ENCODE results near the gene ZDHHC17. TPM values are rescaled to one million over a fixed set of nuclear protein-coding genes. Genes with fewer than 3 reads are reported as not detected.
"Not testable (repeated sequence)": the region's sequence is repeated elsewhere in the genome, so short reads cannot be mapped to it uniquely, and the experiment has no call there.

Gene ZDHHC17
- total RNA-seq, 1 donor from 2014 or later = 58.8 TPM

DNA sequence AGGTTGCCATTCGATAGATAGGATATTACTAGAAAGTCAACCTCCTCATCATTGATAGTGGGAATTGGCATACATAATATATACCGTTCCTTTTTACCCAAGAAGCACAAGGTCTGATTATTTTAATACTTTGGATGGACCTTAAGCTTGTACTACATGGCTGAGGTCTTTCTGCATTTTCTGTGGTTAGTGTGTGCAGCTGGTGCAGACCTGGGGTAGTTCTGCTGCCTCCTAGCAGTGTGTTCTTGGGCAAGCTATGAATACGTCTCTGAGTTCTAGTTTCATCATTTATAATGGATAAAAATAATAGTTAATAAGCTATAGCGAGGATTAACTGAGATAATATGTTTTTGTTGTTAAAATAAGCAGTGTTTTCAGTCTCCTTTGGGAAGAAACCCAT lies 2.2 kb downstream of the ZDHHC17 start:
- Mint-ChIP-seq H3K9me3 (peaks cover 2% of the 10 kb centered on the region), H3K4me1 (peaks cover 47% of the 10 kb centered on the region), H3K27me3 (ENCODE audit: low read depth) (no peaks in the 10 kb centered on the region), H3K4me3 (peak overlapping the region; percentile 98), H3K27ac (ENCODE audit: unreplicated experiment) (no peak overlapping the region), H3K36me3 (ENCODE audit: low read depth) (no peaks in the 10 kb centered on the region)
- TF ChIP-seq CTCF (conservative IDR thresholded peaks at IDR 0.05) = no peak
- no peak for DNase-seq (ENCODE audit: low read depth, low spot score)

- Mint-ChIP-seq H3K27ac (ENCODE audit: unreplicated experiment) (no peak overlapping the region), H3K4me1 (peaks cover 40% of the 10 kb centered on the region), H3K4me3 (peak overlapping the region; percentile 36), H3K9me3 (no peaks in the 10 kb centered on the region), H3K36me3 (ENCODE audit: low read depth) (peaks cover 3% of the 10 kb centered on the region), H3K27me3 (ENCODE audit: low read depth) (no peaks in the 10 kb centered on the region)
- TF ChIP-seq CTCF (conservative IDR thresholded peaks at IDR 0.05) = no peak
- no peak for DNase-seq (ENCODE audit: low read depth, low spot score)
Measured at GRCh38 chr12:76768576-76768975, 4.7 kb downstream of the ZDHHC17 start.

GRCh38 chr12:76777765-76778216 lies 13.9 kb downstream of the ZDHHC17 start:
- H3K4me1 Mint-ChIP-seq = peaks cover 20% of the 10 kb centered on the region
- peaks cover 14% of the 10 kb centered on the region for H3K9me3 Mint-ChIP-seq
- no peak for TF ChIP-seq CTCF (conservative IDR thresholded peaks at IDR 0.05)
- peaks cover 20% of the 10 kb centered on the region for H3K36me3 Mint-ChIP-seq (ENCODE audit: low read depth)
- H3K4me3 Mint-ChIP-seq = no peak overlapping the region
- no peaks in the 10 kb centered on the region for H3K27me3 Mint-ChIP-seq (ENCODE audit: low read depth)
- no peak for DNase-seq (ENCODE audit: low read depth, low spot score)
- peak overlapping the region; percentile 66 for H3K27ac Mint-ChIP-seq (ENCODE audit: unreplicated experiment)

GRCh38 chr12:76778364-76778763 lies 14.4 kb downstream of the ZDHHC17 start:
- H3K4me1 Mint-ChIP-seq = peaks cover 20% of the 10 kb centered on the region
- DNase-seq (ENCODE audit: low read depth, low spot score) = no peak
- H3K36me3 Mint-ChIP-seq (ENCODE audit: low read depth) = peaks cover 17% of the 10 kb centered on the region

DNA sequence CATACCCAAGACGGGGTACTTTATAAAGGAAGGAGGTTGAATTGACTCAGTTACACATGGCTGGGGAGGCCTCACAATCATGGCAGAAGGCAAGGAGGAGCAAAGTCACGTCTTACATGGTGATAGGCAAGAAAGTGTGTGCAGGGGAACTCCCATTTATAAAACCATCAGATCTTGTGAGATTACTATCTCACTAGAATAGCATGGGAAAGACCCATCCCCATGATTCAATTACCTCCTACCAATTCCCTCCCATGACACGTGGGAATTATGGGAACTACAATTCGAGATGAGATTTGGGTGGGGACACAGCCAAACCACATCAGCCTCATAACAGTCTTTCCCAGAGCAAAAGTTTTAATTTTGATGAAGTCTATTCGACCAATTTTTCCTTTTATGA lies 15.4 kb downstream of the ZDHHC17 start:
- H3K36me3 Mint-ChIP-seq (ENCODE audit: low read depth) = peaks cover 19% of the 10 kb centered on the region
- not testable (repeated sequence) for H3K27me3 Mint-ChIP-seq (ENCODE audit: low read depth); H3K4me3 Mint-ChIP-seq; H3K27ac Mint-ChIP-seq (ENCODE audit: unreplicated experiment); DNase-seq (ENCODE audit: low read depth, low spot score)
- H3K4me1 Mint-ChIP-seq = peaks cover 20% of the 10 kb centered on the region
- H3K9me3 Mint-ChIP-seq = peaks cover 16% of the 10 kb centered on the region

More at GRCh38 chr12:76778364-76778763, 14.4 kb downstream of the ZDHHC17 start:
- no peak for TF ChIP-seq CTCF (conservative IDR thresholded peaks at IDR 0.05)
- no peak overlapping the region for H3K4me3 Mint-ChIP-seq
- peaks cover 16% of the 10 kb centered on the region for H3K9me3 Mint-ChIP-seq
- no peak overlapping the region for H3K27ac Mint-ChIP-seq (ENCODE audit: unreplicated experiment)
- no peaks in the 10 kb centered on the region for H3K27me3 Mint-ChIP-seq (ENCODE audit: low read depth)

DNA sequence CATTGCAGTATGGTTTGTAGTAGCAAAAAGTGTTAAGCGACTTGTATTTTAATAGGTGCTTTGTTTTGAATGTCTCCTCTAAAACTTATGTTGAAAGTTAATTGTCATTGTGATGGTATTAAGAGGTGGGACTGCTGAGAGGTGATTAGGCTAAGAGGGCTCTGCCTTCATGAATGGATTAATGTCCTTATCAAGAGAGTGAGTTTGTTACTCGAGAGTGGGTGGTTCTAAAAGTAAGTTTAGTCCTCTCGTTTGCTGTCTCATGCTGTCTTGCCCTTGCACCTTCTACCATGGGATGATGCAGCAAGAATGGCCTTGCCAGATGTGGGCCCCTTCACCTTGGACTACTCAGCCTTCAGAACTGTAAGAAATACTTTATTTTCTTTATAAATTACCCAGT lies 17.4 kb downstream of the ZDHHC17 start:
- H3K4me3 Mint-ChIP-seq = no peak overlapping the region
- no peak for DNase-seq (ENCODE audit: low read depth, low spot score)
- no peak overlapping the region for H3K27ac Mint-ChIP-seq (ENCODE audit: unreplicated experiment)
- H3K9me3 Mint-ChIP-seq = peaks cover 21% of the 10 kb centered on the region
- H3K36me3 Mint-ChIP-seq (ENCODE audit: low read depth) = peaks cover 24% of the 10 kb centered on the region
- H3K27me3 Mint-ChIP-seq (ENCODE audit: low read depth) = no peaks in the 10 kb centered on the region
- TF ChIP-seq CTCF (conservative IDR thresholded peaks at IDR 0.05) = no peak
- peaks cover 20% of the 10 kb centered on the region for H3K4me1 Mint-ChIP-seq

Data from neural crest cell (in vitro differentiated cells).